Adrenal gland (tissue), 12 donors: ENCODE measurements around the gene PCNT. TPM values are rescaled to one million over a fixed set of nuclear protein-coding genes. Genes with fewer than 3 reads are reported as not detected.

Experiments used
- DNase-seq, 7 donors: peaks; one replicate each; pipeline ENCODE4 v3.0.0-alpha.2; 2019 to 2020
- H3K27ac ChIP-seq, 5 donors: fragments of 200-600 bp; sonication (generic) in 4 of 5; 1 replicate in 3 of 5; 2 replicates in 2 of 5; pipeline versions ENCODE4 v1.5.1 to v1.8.0; 2016 to 2020; ENCODE audit warnings: mild to moderate bottlenecking in 1 of 5
- H3K27me3 ChIP-seq: fragments of 200-600 bp; 2 replicates; pipeline ENCODE4 v1.8.0; 2021
- H3K36me3 ChIP-seq, 2 donors: fragments of 200-600 bp; replicated peaks in 1 of 2; 1 replicate in 1 of 2; 2 replicates in 1 of 2; pipeline versions ENCODE4 v1.5.1 to v1.8.0; 2018 to 2022
- H3K4me1 ChIP-seq, 2 donors: fragments of 200-600 bp; replicated peaks in 1 of 2; 1 replicate in 1 of 2; 2 replicates in 1 of 2; pipeline versions ENCODE4 v1.5.1 to v1.8.0; 2018 to 2021
- H3K4me3 ChIP-seq, 4 donors: fragments of 200-600 bp; sonication (generic) in 3 of 4; one replicate each; pipeline ENCODE4 v1.5.1; 2016 to 2018
- H3K9me3 ChIP-seq, 3 donors: fragments of 200-600 bp; sonication (generic) in 1 of 3; replicated peaks in 1 of 3; 1 replicate in 2 of 3; 2 replicates in 1 of 3; pipeline versions ENCODE4 v1.5.1 to v1.8.0; 2016 to 2021
- CTCF ChIP-seq, 6 experiments: fragments of 450-650 bp in 4 of 6; fragments of 200-600 bp in 2 of 6; sonication (generic) in 1 of 6; IDR thresholded peaks; 1 replicate in 5 of 6; 2 replicates in 1 of 6; pipeline versions ENCODE4 v1.5.1 to v1.8.0; 2016 to 2021; ENCODE audit warnings: antibody characterized with exemption in 6 of 6, mild to moderate bottlenecking in 2 of 6, moderate library complexity in 1 of 6
- POLR2A ChIP-seq, 2 donors: fragments of 450-650 bp; IDR thresholded peaks; one replicate each; pipeline ENCODE4 v1.6.1; 2017; ENCODE audit warnings: antibody characterized with exemption in 2 of 2, mild to moderate bottlenecking in 2 of 2, moderate library complexity in 1 of 2
- WGBS, 4 donors: extraction: QIAGEN DNeasy Blood & Tissue Kit in 2 of 4; methylation state at CpG; one replicate each; pipeline versions ENCODE4 v1.1.5 to v1.1.7; 2013 to 2017; 5-methylcytosine and 5-hydroxymethylcytosine counted together
- intact Hi-C, 2 donors: fragments of 100-400 bp; cut with DNase I; formaldehyde crosslinking; loops; one replicate each; pipeline versions ENCODE4 v1.14.1 to v1.15.0; 2022 to 2023
- polyA plus RNA-seq, 3 donors: library from polyadenylated mRNA; stranded (reverse); fragments of 200-250 nt in 2 of 3; fragments of 350-450 nt in 1 of 3; fragmentation: Illumina TruSeq in 1 of 3; extraction: RNeasy Lipid Tissue Mini Kit (QIAGEN cat#74804) in 1 of 3; gene quantifications; one replicate each; pipeline ENCODE4 v1.2.3, GENCODE V29; 2013 to 2014
- total RNA-seq, 9 donors: library from RNA; depleted of rRNA in 4 of 9; stranded (reverse); fragments of >200 nt in 4 of 9; fragments of 120-200 nt in 1 of 9; fragmentation: NEBNext Ultra II Directional in 1 of 9; extraction: Animal tissue kit (Norgen Biotek cat#: 25700) in 1 of 9; gene quantifications; one replicate each; pipeline versions ENCODE4 v1.1.0 to v1.2.4, GENCODE V29; 2013 to 2023
- donor health status: healthy with polysubstance abuse.
- donor health status: Bipolar disorder and iron deficiency.
- donor health status: DM: yes; HTN: yes; CAD: no.
- donor health status: DM: no; HTN: no; CAD: no.
- donor health status: DM: no; HTN: no; CAD: no.
- donor health status: DM: yes; HTN: yes; CAD: no.

PCNT gene
- total and polyA plus RNA-seq, 12 donors = 14.0 to 46.6 (median 30.4) TPM

- Histone ChIP-seq H3K27ac (no peak overlapping the region), H3K36me3 (peaks cover 0 to 84% of the 10 kb centered on the region in 2 donors), H3K9me3 (no peaks in the 10 kb centered on the region), H3K27me3 (no peaks in the 10 kb centered on the region), H3K4me1 (peaks cover 3 to 11% of the 10 kb centered on the region in 2 donors), H3K4me3 (no peak overlapping the region)
- TF ChIP-seq POLR2A (IDR thresholded peaks at IDR 0.05) (no peak), CTCF (IDR thresholded peaks at IDR 0.05) (no peak)
- WGBS, 4 donors = 92 to 97% (median 95%) methylated on average over 3 to 11 of the region's 11 CpGs
- intact Hi-C loops = no loop called here
- no peak for DNase-seq
Observed at GRCh38 chr21:46351476-46352163, 27.7 kb downstream of the PCNT start.

- no peaks in the 10 kb centered on the region for H3K27me3 ChIP-seq
- no peak for DNase-seq
- 90 to 97% (median 95%) methylated on average over 6 to 11 of the region's 11 CpGs for WGBS, 4 donors
- intact Hi-C loops = no loop called here
- no peak overlapping the region for H3K27ac ChIP-seq
- H3K4me3 ChIP-seq = no peak overlapping the region
- TF ChIP-seq POLR2A (IDR thresholded peaks at IDR 0.05) (no peak), CTCF (IDR thresholded peaks at IDR 0.05) (no peak)
- H3K36me3 ChIP-seq = peaks cover 0 to 84% of the 10 kb centered on the region in 2 donors
- H3K4me1 ChIP-seq = peaks cover 0 to 6% of the 10 kb centered on the region in 2 donors
- H3K9me3 ChIP-seq = no peaks in the 10 kb centered on the region
Observed at GRCh38 chr21:46352164-46352515, 28.2 kb downstream of the PCNT start.

GRCh38 chr21:46352913-46353312, 29.0 kb downstream of the PCNT start:
- intact Hi-C loops = no loop called here
- no peaks in the 10 kb centered on the region for H3K9me3 ChIP-seq
- no peak overlapping the region for H3K27ac ChIP-seq
- 91 to 96% (median 94%) methylated on average over 14 of the region's 14 CpGs for WGBS, 4 donors
- TF ChIP-seq CTCF (IDR thresholded peaks at IDR 0.05) = no peak
- peaks cover 0 to 85% of the 10 kb centered on the region in 2 donors for H3K36me3 ChIP-seq
- DNase-seq = no peak
- no peak overlapping the region for H3K4me3 ChIP-seq
- no peaks in the 10 kb centered on the region for H3K27me3 ChIP-seq
- no peaks in the 10 kb centered on the region for H3K4me1 ChIP-seq

GRCh38 chr21:46354046-46354445, 30.1 kb downstream of the PCNT start:
- Histone ChIP-seq H3K36me3 (peaks cover 0 to 91% of the 10 kb centered on the region in 2 donors), H3K27ac (no peak overlapping the region), H3K4me3 (no peak overlapping the region), H3K9me3 (no peaks in the 10 kb centered on the region), H3K4me1 (no peaks in the 10 kb centered on the region), H3K27me3 (no peaks in the 10 kb centered on the region)
- TF ChIP-seq POLR2A (IDR thresholded peaks at IDR 0.05) (no peak), CTCF (IDR thresholded peaks at IDR 0.05) (no peak)
- intact Hi-C loops = no loop called here
- no peak for DNase-seq
- 92 to 96% (median 94%) methylated on average over 14 to 16 of the region's 16 CpGs for WGBS, 4 donors
